ENCODE data around the gene PLCB4. TPM values are rescaled to one million over a fixed set of nuclear protein-coding genes. Genes with fewer than 3 reads are reported as not detected.

The PLCB4 gene
- total RNA-seq, 1 experiment from 2014 or later = 0.91 TPM

DNA sequence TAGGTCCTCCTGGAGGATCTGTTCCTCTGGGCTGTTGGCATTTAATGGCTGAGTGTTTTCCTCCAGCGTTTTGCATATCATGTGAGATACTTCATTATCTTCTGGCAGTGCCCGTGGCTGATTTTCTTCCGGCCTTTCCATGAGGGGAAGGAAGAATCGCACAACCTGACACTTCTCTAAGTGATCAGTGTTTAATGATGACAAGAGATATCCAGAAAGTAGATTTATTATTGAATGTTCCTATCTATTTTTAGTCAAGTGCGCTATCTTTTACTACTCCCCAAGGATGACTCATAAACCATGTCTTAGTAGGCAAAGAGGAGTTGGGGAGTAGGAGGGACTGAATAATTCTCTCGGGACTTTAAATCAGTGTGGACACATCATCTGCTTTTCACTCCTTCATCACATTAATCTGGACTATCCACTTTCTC lies 149.7 kb downstream of the PLCB4 start:
- H3K4me1 Mint-ChIP-seq (ENCODE audit: insufficient read depth, unreplicated experiment) = peaks cover 10% of the 10 kb centered on the region
- H3K9me3 Mint-ChIP-seq (ENCODE audit: unreplicated experiment) = no peaks in the 10 kb centered on the region
- intact Hi-C loops (cut with micrococcal nuclease) = loop anchor here (10.0 kb wide), 1 partner anchor 136 kb away; no protein-coding TSS in a partner anchor
- TF ChIP-seq, protein P1, sequence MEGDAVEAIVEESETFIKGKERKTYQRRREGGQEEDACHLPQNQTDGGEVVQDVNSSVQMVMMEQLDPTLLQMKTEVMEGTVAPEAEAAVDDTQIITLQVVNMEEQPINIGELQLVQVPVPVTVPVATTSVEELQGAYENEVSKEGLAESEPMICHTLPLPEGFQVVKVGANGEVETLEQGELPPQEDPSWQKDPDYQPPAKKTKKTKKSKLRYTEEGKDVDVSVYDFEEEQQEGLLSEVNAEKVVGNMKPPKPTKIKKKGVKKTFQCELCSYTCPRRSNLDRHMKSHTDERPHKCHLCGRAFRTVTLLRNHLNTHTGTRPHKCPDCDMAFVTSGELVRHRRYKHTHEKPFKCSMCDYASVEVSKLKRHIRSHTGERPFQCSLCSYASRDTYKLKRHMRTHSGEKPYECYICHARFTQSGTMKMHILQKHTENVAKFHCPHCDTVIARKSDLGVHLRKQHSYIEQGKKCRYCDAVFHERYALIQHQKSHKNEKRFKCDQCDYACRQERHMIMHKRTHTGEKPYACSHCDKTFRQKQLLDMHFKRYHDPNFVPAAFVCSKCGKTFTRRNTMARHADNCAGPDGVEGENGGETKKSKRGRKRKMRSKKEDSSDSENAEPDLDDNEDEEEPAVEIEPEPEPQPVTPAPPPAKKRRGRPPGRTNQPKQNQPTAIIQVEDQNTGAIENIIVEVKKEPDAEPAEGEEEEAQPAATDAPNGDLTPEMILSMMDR (IDR thresholded peaks at IDR 0.05; ENCODE audit: unreplicated experiment) = no peak
- BruUV-seq (replicated peaks) = no TSS peak
- peak; percentile 33 for DNase-seq (ENCODE audit: unreplicated experiment)
- ChIA-PET CTCF (interaction anchor here (0.7 kb wide), 1 partner anchor 133 kb away, joined by 4 read pairs; no protein-coding TSS in a partner anchor), POLR2A (no interaction called here)
- no peak overlapping the region for H3K4me3 Mint-ChIP-seq (ENCODE audit: unreplicated experiment)
- H3K36me3 Mint-ChIP-seq (ENCODE audit: insufficient read depth, unreplicated experiment) = no peaks in the 10 kb centered on the region
- H3K27me3 Mint-ChIP-seq (ENCODE audit: insufficient read depth, unreplicated experiment) = no peaks in the 10 kb centered on the region
- H3K27ac Mint-ChIP-seq (ENCODE audit: low read depth, unreplicated experiment) = no peak overlapping the region

DNA sequence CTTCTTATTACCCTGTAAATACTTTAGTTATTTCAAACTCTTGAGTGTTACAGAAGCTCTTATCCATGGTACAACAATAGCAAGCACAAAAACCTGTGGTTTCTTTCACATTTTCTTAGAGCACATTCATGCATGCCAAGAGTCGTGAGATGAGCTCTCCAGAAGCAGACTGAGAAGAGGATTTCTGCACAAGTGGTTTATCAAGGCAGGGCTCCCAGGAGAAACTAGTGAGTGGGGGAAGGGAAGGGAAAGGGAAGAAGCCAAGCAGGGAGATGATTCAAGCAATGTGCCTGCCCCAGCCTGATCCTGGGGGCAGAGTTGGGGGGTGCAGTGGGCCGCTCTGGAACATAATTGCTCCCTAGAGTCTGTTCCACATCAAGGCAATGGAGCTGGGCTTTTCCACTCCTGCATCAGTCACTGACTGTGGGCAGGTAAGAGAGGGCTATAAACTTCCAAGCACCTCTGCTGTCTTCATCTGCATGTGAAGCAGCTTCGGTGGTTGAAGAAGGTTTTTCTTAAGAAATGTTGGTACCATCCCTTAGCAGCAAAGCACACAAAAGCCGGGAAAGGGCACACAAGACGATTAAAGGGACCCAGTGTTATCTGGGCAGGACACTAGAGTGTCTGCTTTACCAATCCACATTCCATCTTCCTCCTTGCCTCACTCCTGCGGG lies 152.1 kb downstream of the PLCB4 start:
- ChIA-PET POLR2A (interaction anchor here (0.6 to 0.8 kb wide), 2 partner anchors 77 to 126 kb away, joined by 3 read pairs; no protein-coding TSS in a partner anchor), CTCF (interaction anchor here (0.6 to 1.0 kb wide), 3 partner anchors 25 to 367 kb away, joined by 3 read pairs; no protein-coding TSS in a partner anchor)
- H3K36me3 Mint-ChIP-seq (ENCODE audit: insufficient read depth, unreplicated experiment) = no peaks in the 10 kb centered on the region
- intact Hi-C loops (cut with micrococcal nuclease) = no loop called here
- no peak overlapping the region for H3K27ac Mint-ChIP-seq (ENCODE audit: low read depth, unreplicated experiment)
- no peaks in the 10 kb centered on the region for H3K9me3 Mint-ChIP-seq (ENCODE audit: unreplicated experiment)
- H3K27me3 Mint-ChIP-seq (ENCODE audit: insufficient read depth, unreplicated experiment) = no peaks in the 10 kb centered on the region
- H3K4me1 Mint-ChIP-seq (ENCODE audit: insufficient read depth, unreplicated experiment) = no peaks in the 10 kb centered on the region
- TF ChIP-seq, protein P1 (IDR thresholded peaks at IDR 0.05; ENCODE audit: unreplicated experiment) = no peak
- DNase-seq (ENCODE audit: unreplicated experiment) = no peak
- BruUV-seq (replicated peaks) = no TSS peak
- H3K4me3 Mint-ChIP-seq (ENCODE audit: unreplicated experiment) = no peak overlapping the region

DNA sequence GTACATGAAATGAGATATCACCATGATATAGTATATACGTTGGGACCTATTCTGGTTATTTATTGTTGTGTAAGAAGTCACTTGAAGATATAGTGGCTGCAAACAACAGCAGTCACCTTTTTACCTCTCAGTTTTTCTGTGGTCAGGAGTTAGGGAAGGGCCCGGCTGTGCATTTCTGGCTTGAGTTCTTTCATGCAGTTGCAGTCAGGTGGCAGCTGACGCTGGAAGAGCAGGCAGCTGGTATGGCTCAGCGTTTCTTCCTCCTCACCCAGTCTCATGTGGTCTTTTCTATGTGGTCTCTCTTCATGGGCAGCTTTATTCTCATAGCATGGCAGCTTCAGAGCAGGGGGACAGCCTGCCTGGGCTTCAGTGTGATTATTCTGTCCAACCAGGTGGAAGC lies 154.4 kb downstream of the PLCB4 start:
- Mint-ChIP-seq H3K4me3 (ENCODE audit: unreplicated experiment) (no peak overlapping the region), H3K27ac (ENCODE audit: low read depth, unreplicated experiment) (no peak overlapping the region), H3K9me3 (ENCODE audit: unreplicated experiment) (no peaks in the 10 kb centered on the region), H3K4me1 (ENCODE audit: insufficient read depth, unreplicated experiment) (no peaks in the 10 kb centered on the region), H3K36me3 (ENCODE audit: insufficient read depth, unreplicated experiment) (no peaks in the 10 kb centered on the region), H3K27me3 (ENCODE audit: insufficient read depth, unreplicated experiment) (no peaks in the 10 kb centered on the region)
- ChIA-PET POLR2A (interaction anchor here (3.6 kb wide), 1 partner anchor 9 kb away, joined by 10 read pairs; no protein-coding TSS in a partner anchor), CTCF (interaction anchor here (0.7 kb wide), 1 partner anchor 67 kb away, joined by 3 read pairs; no protein-coding TSS in a partner anchor)
- no TSS peak for BruUV-seq (replicated peaks)
- TF ChIP-seq, protein P1 (IDR thresholded peaks at IDR 0.05; ENCODE audit: unreplicated experiment) = no peak
- intact Hi-C loops (cut with micrococcal nuclease) = no loop called here
- DNase-seq (ENCODE audit: unreplicated experiment) = no peak

DNA sequence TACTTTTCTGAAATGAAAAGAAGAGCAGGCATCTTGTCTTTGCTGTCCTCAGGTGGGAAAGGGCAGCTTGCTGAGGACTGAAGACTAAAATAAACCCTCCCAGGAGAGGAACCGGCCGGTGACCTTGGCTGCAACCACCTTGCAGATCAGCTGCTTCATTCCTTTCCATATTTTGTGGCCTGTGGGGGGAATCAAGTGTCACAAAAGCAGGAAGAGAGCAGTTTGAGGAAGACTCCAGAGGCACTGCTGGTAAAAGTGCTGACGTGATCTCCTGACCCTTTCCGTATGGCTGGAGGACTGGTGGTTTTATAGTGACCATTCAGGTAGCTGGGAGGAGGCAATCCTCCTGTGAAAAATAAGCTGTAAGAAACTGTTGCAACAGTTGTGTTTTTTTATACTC lies 157.0 kb downstream of the PLCB4 start:
- no TSS peak for BruUV-seq (replicated peaks)
- no peaks in the 10 kb centered on the region for H3K4me1 Mint-ChIP-seq (ENCODE audit: insufficient read depth, unreplicated experiment)
- H3K27me3 Mint-ChIP-seq (ENCODE audit: insufficient read depth, unreplicated experiment) = no peaks in the 10 kb centered on the region
- no peak overlapping the region for H3K27ac Mint-ChIP-seq (ENCODE audit: low read depth, unreplicated experiment)
- H3K4me3 Mint-ChIP-seq (ENCODE audit: unreplicated experiment) = no peak overlapping the region
- ChIA-PET POLR2A (interaction anchor here (1.2 to 3.6 kb wide), 2 partner anchors 12 to 72 kb away, joined by 4 to 10 read pairs; no protein-coding TSS in a partner anchor), CTCF (interaction anchor here (1.1 to 1.6 kb wide), 2 partner anchors 63 to 168 kb away, joined by 3 to 5 read pairs; no protein-coding TSS in a partner anchor)
- no peaks in the 10 kb centered on the region for H3K36me3 Mint-ChIP-seq (ENCODE audit: insufficient read depth, unreplicated experiment)
- TF ChIP-seq, protein P1 (IDR thresholded peaks at IDR 0.05; ENCODE audit: unreplicated experiment) = no peak
- DNase-seq (ENCODE audit: unreplicated experiment) = no peak
- no peaks in the 10 kb centered on the region for H3K9me3 Mint-ChIP-seq (ENCODE audit: unreplicated experiment)
- intact Hi-C loops (cut with micrococcal nuclease) = no loop called here

Data from MCF 10A (cell line).